Activated CD4-positive, alpha-beta memory T cell treated with anti-CD3 and anti-CD28 coated beads, Interleukin-2, amount 10 ng/mL, durations not matched to agents 7 days and 5 days (primary cell): ENCODE data around the gene HEMGN. TPM values are rescaled to one million over a fixed set of nuclear protein-coding genes. Genes with fewer than 3 reads are reported as not detected.
"Not testable (repeated sequence)": the region's sequence is repeated elsewhere in the genome, so short reads cannot be mapped to it uniquely, and the experiment has no call there.

ENCODE experiments used
- CTCF ChIA-PET: fragments of 350-600 bp; sonication (Branson Sonifier 250); formaldehyde crosslinking; loops from one replicate; lab custom pipeline; 2021; ENCODE audit warnings: antibody characterized with exemption, inconsistent platforms; lab: Charles Lee
- POLR2A ChIA-PET: fragments of 350-600 bp; sonication (Branson Sonifier 250); formaldehyde crosslinking; loops from one replicate; lab custom pipeline; 2021; ENCODE audit warnings: antibody characterized with exemption; lab: Charles Lee
- DNase-seq: peaks from one replicate; pipeline ENCODE4 v3.0.0-alpha.2; 2020
- H3K27ac Mint-ChIP-seq: one replicate; pipeline ENCODE4 v1.8.0; 2021; ENCODE audit warnings: mild to moderate bottlenecking, mixed read lengths
- H3K27me3 Mint-ChIP-seq: one replicate; pipeline ENCODE4 v1.8.0; 2021; ENCODE audit warnings: mixed read lengths
- H3K36me3 Mint-ChIP-seq: one replicate; pipeline ENCODE4 v1.8.0; 2021; ENCODE audit warnings: low read depth, mixed read lengths
- H3K4me1 Mint-ChIP-seq: one replicate; pipeline ENCODE4 v1.8.0; 2021; ENCODE audit warnings: mixed read lengths
- H3K4me3 Mint-ChIP-seq: one replicate; pipeline ENCODE4 v1.8.0; 2021; ENCODE audit warnings: mild to moderate bottlenecking, mixed read lengths
- H3K9me3 Mint-ChIP-seq: one replicate; pipeline ENCODE4 v1.8.0; 2021; ENCODE audit warnings: mixed read lengths
- total RNA-seq, 2 experiments: library from RNA; stranded (reverse); gene quantifications; one replicate each; pipeline ENCODE4 v1.2.3, GENCODE V29; 2021

The HEMGN gene
- total RNA-seq, 2 experiments from 2014 or later = 0.53 to 0.83 TPM

- Mint-ChIP-seq H3K27ac (no peak overlapping the region), H3K9me3 (no peaks in the 10 kb centered on the region), H3K36me3 (peaks cover 4% of the 10 kb centered on the region), H3K4me1 (peaks cover 22% of the 10 kb centered on the region), H3K27me3 (no peaks in the 10 kb centered on the region), H3K4me3 (no peak overlapping the region)
- no peak for DNase-seq
- CTCF ChIA-PET = interaction anchor here (1.3 to 8.6 kb wide), 2 partner anchors 20 to 58 kb away, joined by 3 to 88 read pairs; partner anchors contain the start of gene TRMO
- POLR2A ChIA-PET = interaction anchor here (0.8 to 1.7 kb wide), 3 partner anchors 50 to 275 kb away, joined by 3 to 6 read pairs (median 4); partner anchors contain the start of gene TBC1D2
Measured at GRCh38 chr9:97980479-97980803, 42.5 kb upstream of the HEMGN start.

GRCh38 chr9:97979788-97980478, 42.0 kb upstream of the HEMGN start:
- no peak for DNase-seq
- POLR2A ChIA-PET = interaction anchor here (0.8 to 1.7 kb wide), 4 partner anchors 50 to 276 kb away, joined by 3 to 6 read pairs (median 4); partner anchors contain the start of genes TBC1D2 and TRMO
- Mint-ChIP-seq H3K27ac (no peak overlapping the region), H3K36me3 (peaks cover 4% of the 10 kb centered on the region), H3K4me3 (no peak overlapping the region), H3K27me3 (peaks cover 3% of the 10 kb centered on the region), H3K4me1 (peaks cover 20% of the 10 kb centered on the region), H3K9me3 (no peaks in the 10 kb centered on the region)
- CTCF ChIA-PET = interaction anchor here (1.3 to 8.6 kb wide), 2 partner anchors 20 to 57 kb away, joined by 3 to 88 read pairs; partner anchors contain the start of gene TRMO

- H3K4me1 Mint-ChIP-seq = peaks cover 20% of the 10 kb centered on the region
- CTCF ChIA-PET = no interaction called here
- H3K27ac Mint-ChIP-seq = no peak overlapping the region
- POLR2A ChIA-PET = no interaction called here
- peaks cover 4% of the 10 kb centered on the region for H3K36me3 Mint-ChIP-seq
- no peak overlapping the region for H3K4me3 Mint-ChIP-seq
- peaks cover 5% of the 10 kb centered on the region for H3K27me3 Mint-ChIP-seq
- no peaks in the 10 kb centered on the region for H3K9me3 Mint-ChIP-seq
- no peak for DNase-seq
Measured at GRCh38 chr9:97978371-97979130, 40.6 kb upstream of the HEMGN start.

GRCh38 chr9:97976633-97977032, 38.7 kb upstream of the HEMGN start:
- H3K4me1 Mint-ChIP-seq = peaks cover 11% of the 10 kb centered on the region
- CTCF ChIA-PET, POLR2A ChIA-PET, H3K27ac Mint-ChIP-seq, DNase-seq, H3K4me3 Mint-ChIP-seq, H3K36me3 Mint-ChIP-seq, H3K9me3 Mint-ChIP-seq: not testable (repeated sequence)
- peaks cover 18% of the 10 kb centered on the region for H3K27me3 Mint-ChIP-seq

- POLR2A ChIA-PET = no interaction called here
- Mint-ChIP-seq H3K9me3 (no peaks in the 10 kb centered on the region), H3K36me3 (no peaks in the 10 kb centered on the region), H3K4me1 (peaks cover 4% of the 10 kb centered on the region), H3K4me3 (no peak overlapping the region), H3K27ac (no peak overlapping the region), H3K27me3 (peaks cover 18% of the 10 kb centered on the region)
- DNase-seq = no peak
- CTCF ChIA-PET = no interaction called here
Measured at GRCh38 chr9:97975376-97975775, 37.4 kb upstream of the HEMGN start.

- Mint-ChIP-seq H3K27me3 (peaks cover 19% of the 10 kb centered on the region), H3K27ac (no peak overlapping the region), H3K9me3 (no peaks in the 10 kb centered on the region), H3K4me1 (no peaks in the 10 kb centered on the region), H3K36me3 (no peaks in the 10 kb centered on the region), H3K4me3 (no peak overlapping the region)
- POLR2A ChIA-PET = interaction anchor here (1.3 to 1.5 kb wide), 2 partner anchors 11 to 25 kb away, joined by 3 read pairs; partner anchors contain the start of gene ANP32B
- no peak for DNase-seq
- CTCF ChIA-PET = interaction anchor here (1.6 kb wide), 1 partner anchor 10 kb away, joined by 3 read pairs; the partner anchor contains the start of gene ANP32B
Measured at GRCh38 chr9:97972753-97973152, 34.8 kb upstream of the HEMGN start.

- Mint-ChIP-seq H3K36me3 (no peaks in the 10 kb centered on the region), H3K4me1 (no peaks in the 10 kb centered on the region), H3K9me3 (no peaks in the 10 kb centered on the region), H3K27ac (no peak overlapping the region), H3K4me3 (no peak overlapping the region), H3K27me3 (peaks cover 18% of the 10 kb centered on the region)
- ChIA-PET CTCF (no interaction called here), POLR2A (interaction anchor here (1.1 kb wide), 1 partner anchor 12 kb away, joined by 3 read pairs; no protein-coding TSS in a partner anchor)
- no peak for DNase-seq
Measured at GRCh38 chr9:97970165-97970564, 32.2 kb upstream of the HEMGN start.

GRCh38 chr9:97969014-97969413, 31.0 kb upstream of the HEMGN start:
- Mint-ChIP-seq H3K27me3 (peaks cover 17% of the 10 kb centered on the region), H3K27ac (no peak overlapping the region), H3K9me3 (no peaks in the 10 kb centered on the region), H3K4me3 (no peak overlapping the region), H3K4me1 (peaks cover 1% of the 10 kb centered on the region), H3K36me3 (no peaks in the 10 kb centered on the region)
- CTCF ChIA-PET = no interaction called here
- POLR2A ChIA-PET = no interaction called here
- no peak for DNase-seq

GRCh38 chr9:97966493-97966892, 28.5 kb upstream of the HEMGN start:
- peaks cover 10% of the 10 kb centered on the region for H3K4me1 Mint-ChIP-seq
- H3K9me3 Mint-ChIP-seq = no peaks in the 10 kb centered on the region
- no peak for DNase-seq
- no peaks in the 10 kb centered on the region for H3K36me3 Mint-ChIP-seq
- CTCF ChIA-PET = interaction anchor here (2.1 kb wide), 1 partner anchor 10 kb away, joined by 5 read pairs; no protein-coding TSS in a partner anchor
- H3K4me3 Mint-ChIP-seq = no peak overlapping the region
- POLR2A ChIA-PET = interaction anchor here (1.1 kb wide), 1 partner anchor 30 kb away, joined by 3 read pairs; no protein-coding TSS in a partner anchor
- no peak overlapping the region for H3K27ac Mint-ChIP-seq
- H3K27me3 Mint-ChIP-seq = peaks cover 1% of the 10 kb centered on the region

- POLR2A ChIA-PET = no interaction called here
- CTCF ChIA-PET = interaction anchor here (0.6 to 1.9 kb wide), 3 partner anchors 10 to 41 kb away, joined by 3 to 5 read pairs (median 5); no protein-coding TSS in a partner anchor
Measured at GRCh38 chr9:97964901-97965300, 26.9 kb upstream of the HEMGN start.

GRCh38 chr9:97963232-97963631, 25.3 kb upstream of the HEMGN start:
- CTCF ChIA-PET = interaction anchor here (2.1 to 2.7 kb wide), 2 partner anchors 10 to 40 kb away, joined by 9 to 11 read pairs; no protein-coding TSS in a partner anchor
- H3K27ac Mint-ChIP-seq = no peak overlapping the region
- no peaks in the 10 kb centered on the region for H3K36me3 Mint-ChIP-seq
- POLR2A ChIA-PET = interaction anchor here (1.3 to 2.9 kb wide), 3 partner anchors 20 to 42 kb away, joined by 4 to 14 read pairs (median 7); partner anchors contain the start of genes ANP32B and TRMO
- H3K27me3 Mint-ChIP-seq = peaks cover 1% of the 10 kb centered on the region
- H3K4me3 Mint-ChIP-seq = no peak overlapping the region
- H3K9me3 Mint-ChIP-seq = no peaks in the 10 kb centered on the region
- no peak for DNase-seq
- H3K4me1 Mint-ChIP-seq = peaks cover 15% of the 10 kb centered on the region

More at GRCh38 chr9:97964901-97965300, 26.9 kb upstream of the HEMGN start:
- peaks cover 10% of the 10 kb centered on the region for H3K4me1 Mint-ChIP-seq
- peaks cover 1% of the 10 kb centered on the region for H3K27me3 Mint-ChIP-seq
- no peak for DNase-seq
- no peaks in the 10 kb centered on the region for H3K36me3 Mint-ChIP-seq
- H3K9me3 Mint-ChIP-seq = no peaks in the 10 kb centered on the region
- no peak overlapping the region for H3K27ac Mint-ChIP-seq
- no peak overlapping the region for H3K4me3 Mint-ChIP-seq

- ChIA-PET CTCF (interaction anchor here (1.0 to 2.7 kb wide), 3 partner anchors 9 to 73 kb away, joined by 3 to 11 read pairs (median 9); no protein-coding TSS in a partner anchor), POLR2A (interaction anchor here (1.3 to 2.9 kb wide), 3 partner anchors 20 to 41 kb away, joined by 4 to 14 read pairs (median 7); partner anchors contain the start of genes ANP32B and TRMO)
- no peak for DNase-seq
- Mint-ChIP-seq H3K4me3 (no peak overlapping the region), H3K4me1 (peaks cover 15% of the 10 kb centered on the region), H3K27me3 (no peaks in the 10 kb centered on the region), H3K9me3 (no peaks in the 10 kb centered on the region), H3K27ac (no peak overlapping the region), H3K36me3 (no peaks in the 10 kb centered on the region)
Measured at GRCh38 chr9:97962575-97962974, 24.6 kb upstream of the HEMGN start.
